SH-SY5Y (cell line): ENCODE measurements around the gene MFAP4.
A peak's percentile ranks its signal among the peaks of the same experiment; 100 is the strongest.

Experiments used
- GATA2 ChIP-seq: IDR thresholded peaks from 2 replicates; pipeline ENCODE4 v1.6.1; 2011; ENCODE audit warnings: mild to moderate bottlenecking, low read depth, low read length
- GATA3 ChIP-seq: IDR thresholded peaks from 2 replicates; pipeline ENCODE4 v1.6.1; 2011; ENCODE audit warnings: low read depth, mild to moderate bottlenecking, low read length, moderate library complexity

Gene MFAP4

DNA sequence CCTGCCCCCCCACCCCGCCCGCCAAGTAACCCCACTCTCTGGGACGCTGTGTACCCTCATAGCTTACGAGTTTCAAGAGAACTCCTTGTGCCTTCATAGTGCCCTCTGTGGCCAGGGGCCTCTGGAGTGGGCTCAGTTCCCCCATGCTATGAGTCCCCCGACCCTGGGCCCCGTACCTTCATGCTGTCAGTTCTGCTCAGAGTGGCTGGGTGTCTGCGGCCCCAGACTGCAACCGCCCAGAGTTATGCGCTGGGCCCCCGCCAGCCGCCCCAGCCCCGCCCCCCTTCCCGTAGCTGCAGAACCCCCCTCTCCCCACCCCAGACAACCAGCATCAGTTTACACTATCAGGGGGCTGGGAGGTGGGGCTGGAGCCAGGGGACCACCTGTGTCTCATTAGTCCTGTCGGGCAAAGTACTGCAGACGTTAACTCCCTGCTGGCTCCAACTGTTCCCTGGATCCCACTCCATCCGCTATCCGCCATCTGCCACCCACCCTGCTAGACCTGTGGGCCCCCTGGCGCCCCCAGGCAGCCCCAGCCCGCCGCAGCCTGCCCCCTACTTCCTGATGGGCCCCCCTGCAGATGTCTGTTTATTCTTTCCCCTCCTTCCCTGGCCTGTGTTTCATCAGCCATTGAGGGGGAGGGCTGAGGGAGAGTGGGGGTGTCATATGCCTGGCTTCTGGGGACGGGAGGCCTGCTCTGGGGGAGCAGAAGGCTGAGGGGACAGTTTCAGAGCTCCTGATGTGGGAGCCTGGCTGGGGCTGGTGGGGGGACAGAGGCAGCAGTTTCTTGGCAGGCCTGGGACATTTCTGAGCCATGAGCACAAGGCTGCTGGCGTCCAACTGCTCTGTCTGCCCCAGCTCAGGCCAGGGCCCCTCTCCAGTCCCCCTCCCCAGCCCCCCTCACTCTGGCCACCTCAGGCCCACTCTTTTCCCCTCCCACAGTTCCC lies at the start of gene MFAP4:
TSS of gene MFAP4 (minus strand) at position 217 of the 947 bp plus-strand sequence. CDS start at position 182, 35 bp downstream.
- TF ChIP-seq GATA2 (peak; percentile 72), GATA3 (no peak)

DNA sequence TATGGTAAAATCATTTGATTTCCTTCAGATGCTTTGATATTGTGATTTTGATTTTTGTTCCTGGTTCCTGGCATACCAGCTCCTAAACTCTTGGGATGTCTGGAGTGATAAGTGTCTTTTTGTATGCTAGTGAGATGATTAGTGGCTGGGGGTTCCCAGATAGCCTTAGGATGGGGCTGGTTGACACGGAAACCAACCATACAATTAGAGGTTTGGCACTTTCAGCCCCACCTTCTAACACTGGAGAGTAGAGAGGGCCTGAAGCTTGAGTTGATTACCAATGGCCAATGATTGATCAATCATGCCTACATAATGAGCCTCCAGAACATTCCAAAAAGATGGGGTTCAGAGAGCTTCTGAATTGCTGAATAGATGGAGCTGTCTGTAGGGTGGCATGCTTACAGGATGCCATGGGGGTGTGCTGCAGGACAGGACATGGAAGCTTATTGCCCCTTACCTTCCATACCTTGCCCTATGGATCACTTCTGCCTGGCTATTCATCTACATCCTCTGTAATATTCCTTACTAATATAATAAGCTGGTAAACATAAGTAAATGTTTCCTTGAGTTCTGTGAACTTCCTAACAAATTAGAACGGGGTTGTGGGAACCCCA lies 46.8 kb upstream of the MFAP4 start:
- TF ChIP-seq GATA2 (no peak), GATA3 (no peak)

DNA sequence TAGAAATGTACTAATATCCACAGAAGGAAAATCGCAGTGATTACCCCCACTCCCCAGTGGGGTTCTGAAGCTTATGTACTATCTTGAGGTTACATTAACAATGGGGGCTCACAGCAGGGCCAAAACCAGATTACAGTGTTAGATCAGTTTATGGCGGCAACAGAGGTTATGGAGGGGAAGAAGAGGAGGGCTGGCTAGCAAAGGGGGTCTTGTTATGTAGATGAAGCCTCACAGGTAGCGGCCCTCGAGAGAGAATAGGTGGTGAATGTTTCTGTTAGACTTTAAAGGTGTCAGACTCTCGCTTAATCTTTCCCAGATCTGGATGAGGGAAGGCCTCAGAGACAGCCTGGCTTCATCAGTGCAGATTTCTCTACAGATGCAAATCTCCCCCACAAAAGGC lies 46.3 kb upstream of the MFAP4 start:
- TF ChIP-seq GATA2 (peak; percentile 18; the same call in 1 of the 2 replicates), GATA3 (no peak)

DNA sequence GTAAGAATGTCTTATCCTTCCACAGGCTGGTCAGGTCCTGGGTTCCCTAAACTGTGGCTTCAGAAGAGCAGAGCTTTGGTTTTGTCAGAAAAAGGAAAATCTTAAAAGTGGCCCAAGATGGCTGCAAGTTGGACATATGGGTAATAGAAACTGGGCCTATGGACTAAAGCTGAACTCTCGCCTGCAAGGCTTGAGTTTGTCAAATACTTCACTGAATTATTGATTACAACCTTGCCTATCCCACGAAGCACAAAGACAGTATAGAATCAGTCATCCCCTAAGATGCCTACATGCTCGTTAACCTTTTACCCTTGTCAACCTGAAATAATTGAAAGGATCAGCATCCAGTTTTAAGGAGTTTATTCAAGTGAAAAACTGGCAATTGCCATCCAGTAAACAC lies 44.7 kb upstream of the MFAP4 start:
- TF ChIP-seq GATA2 (no peak), GATA3 (no peak)

GRCh38 chr17:19426631-19427030 lies 39.6 kb upstream of the MFAP4 start:
- TF ChIP-seq GATA3 (no peak), GATA2 (no peak)

- TF ChIP-seq GATA2 (no peak), GATA3 (no peak)
These were observed 38.2 kb upstream of the MFAP4 start for GRCh38 chr17:19424934-19425868.

DNA sequence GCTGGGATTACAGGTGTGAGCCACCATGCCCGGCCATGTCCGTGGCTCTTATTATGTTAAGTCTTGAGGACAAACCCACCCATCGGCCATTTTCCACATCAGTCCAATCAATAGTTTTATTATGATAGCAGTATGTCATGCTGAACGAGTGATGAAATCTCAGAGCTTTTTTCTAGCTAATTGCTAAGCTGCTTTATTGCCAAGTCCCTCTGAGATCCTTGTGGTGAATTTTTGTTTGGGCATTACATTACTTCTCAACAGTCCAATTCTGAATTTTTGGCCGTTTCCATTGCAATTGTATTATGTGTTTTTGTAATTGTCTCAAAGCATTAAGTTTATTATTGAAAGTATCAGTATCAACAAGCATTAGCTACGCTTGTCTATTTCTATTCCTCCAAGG lies 34.9 kb upstream of the MFAP4 start:
- TF ChIP-seq GATA2 (no peak), GATA3 (no peak)

- TF ChIP-seq GATA2: no peak
- TF ChIP-seq GATA3: no peak
These were observed 34.2 kb upstream of the MFAP4 start for GRCh38 chr17:19421219-19421618.

- no peak for TF ChIP-seq GATA2
- no peak for TF ChIP-seq GATA3
These were observed 31.4 kb upstream of the MFAP4 start for GRCh38 chr17:19418251-19418992.

DNA sequence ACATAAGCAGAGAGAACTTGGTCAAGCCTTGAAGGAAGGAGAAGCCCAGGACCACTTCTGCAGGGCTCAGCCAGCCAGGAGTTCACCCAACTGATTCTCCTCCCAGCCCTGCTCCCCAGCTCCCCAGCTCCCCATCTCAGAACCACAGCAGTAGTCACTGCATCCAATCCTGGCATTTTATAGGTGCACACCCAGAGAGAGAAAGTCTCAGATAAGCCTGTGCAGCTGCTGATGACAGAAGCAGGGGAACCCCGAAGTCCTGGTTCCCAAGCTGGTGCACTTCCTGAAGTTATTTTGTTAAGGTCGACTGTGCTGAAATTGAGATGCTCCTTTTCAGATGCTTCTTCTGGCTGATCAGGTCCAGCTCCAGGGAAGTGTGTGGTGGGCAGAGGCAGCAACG lies 30.6 kb upstream of the MFAP4 start:
- TF ChIP-seq GATA3 (no peak), GATA2 (no peak)

GRCh38 chr17:19415806-19416775 lies 29.1 kb upstream of the MFAP4 start:
- TF ChIP-seq GATA2 (no peak), GATA3 (no peak)

GRCh38 chr17:19415311-19415710 lies 28.3 kb upstream of the MFAP4 start:
- TF ChIP-seq GATA3: no peak
- no peak for TF ChIP-seq GATA2
